MCF 10A (cell line): Measurements from ENCODE around the gene MYO7B. TPM values are rescaled to one million over a fixed set of nuclear protein-coding genes. Genes with fewer than 3 reads are reported as not detected.

ENCODE experiments used
- BruUV-seq: library from RNA; stranded (reverse); fragments of 400-500 nt; replicated peaks from 2 replicates; lab custom pipeline; 2021; lab: Mats Ljungman, UMichigan
- CTCF ChIA-PET: fragments of 300-600 bp; sonication (Branson Sonifier 250); formaldehyde crosslinking; extraction: SDS; loops from one replicate; lab custom pipeline; 2021; ENCODE audit warnings: antibody characterized with exemption, inconsistent platforms; lab: Yijun Ruan, JAX
- POLR2A ChIA-PET: fragments of 300-600, 350-650 bp; sonication (Branson Sonifier 250); formaldehyde crosslinking; extraction: SDS; loops from one replicate; lab custom pipeline; 2020; ENCODE audit warnings: antibody characterized with exemption, inconsistent platforms; lab: Yijun Ruan, JAX
- DNase-seq: peaks from one replicate; pipeline ENCODE4 v3.0.0-alpha.2; 2018; ENCODE audit not compliant: unreplicated experiment
- H3K27ac Mint-ChIP-seq: one replicate; pipeline ENCODE4 v1.8.0; 2022; ENCODE audit warnings: mild to moderate bottlenecking, low read depth, mixed read lengths; ENCODE audit not compliant: unreplicated experiment
- H3K27me3 Mint-ChIP-seq: one replicate; pipeline ENCODE4 v1.8.0; 2022; ENCODE audit warnings: mixed read lengths; ENCODE audit not compliant: insufficient read depth, unreplicated experiment
- H3K36me3 Mint-ChIP-seq: one replicate; pipeline ENCODE4 v1.8.0; 2022; ENCODE audit warnings: mild to moderate bottlenecking, moderate library complexity, mixed read lengths; ENCODE audit not compliant: insufficient read depth, unreplicated experiment
- H3K4me1 Mint-ChIP-seq: one replicate; pipeline ENCODE4 v1.8.0; 2022; ENCODE audit warnings: mixed read lengths; ENCODE audit not compliant: insufficient read depth, unreplicated experiment
- H3K4me3 Mint-ChIP-seq: one replicate; pipeline ENCODE4 v1.8.0; 2022; ENCODE audit warnings: mild to moderate bottlenecking, moderate library complexity, mixed read lengths; ENCODE audit not compliant: unreplicated experiment
- H3K9me3 Mint-ChIP-seq: one replicate; pipeline ENCODE4 v1.8.0; 2022; ENCODE audit warnings: mixed read lengths; ENCODE audit not compliant: unreplicated experiment
- CTCF ChIP-seq: fragments of 200-600 bp; IDR thresholded peaks from one replicate; pipeline ENCODE4 v1.8.0; 2022; ENCODE audit warnings: antibody characterized with exemption, mild to moderate bottlenecking; ENCODE audit not compliant: unreplicated experiment
- intact Hi-C: fragments of 100-400 bp; cut with micrococcal nuclease; formaldehyde crosslinking; loops from 2 replicates; pipeline ENCODE4 v1.14.1; 2022
- total RNA-seq: library from RNA; stranded (reverse); gene quantifications from 2 replicates; pipeline ENCODE4 v1.2.3, GENCODE V29; 2022

Gene MYO7B
- total RNA-seq, 1 experiment from 2014 or later, result not detected

DNA sequence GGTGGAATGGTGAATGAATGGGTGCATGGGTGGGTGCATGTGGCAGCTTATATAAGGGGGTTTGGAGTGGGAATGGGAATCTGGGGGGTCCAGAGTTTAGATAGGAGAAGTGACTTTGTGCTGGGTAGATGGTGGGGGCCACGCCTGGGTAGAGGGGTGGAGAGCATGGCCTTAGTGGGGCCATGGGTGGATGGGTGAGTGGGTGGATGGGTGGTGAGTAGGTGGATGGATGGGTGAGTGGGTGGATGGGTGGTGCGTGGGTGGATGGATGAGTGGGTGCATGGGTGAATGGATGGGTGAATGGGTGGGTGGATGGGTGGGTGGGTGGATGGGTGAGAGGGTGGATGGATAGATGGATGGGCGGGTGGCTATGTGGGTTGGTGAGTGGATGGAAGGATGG is 53.9 kb downstream of the MYO7B start:
- CTCF ChIA-PET, result no interaction called here
- Mint-ChIP-seq H3K4me3 (no peak overlapping the region), H3K4me1 (no peaks in the 10 kb centered on the region), H3K27me3 (no peaks in the 10 kb centered on the region), H3K27ac (no peak overlapping the region), H3K36me3 (no peaks in the 10 kb centered on the region), H3K9me3 (no peaks in the 10 kb centered on the region)
- intact Hi-C loops, result no loop called here
- TF ChIP-seq CTCF, result no peak
- POLR2A ChIA-PET, result no interaction called here
- DNase-seq, result no peak
- no TSS peak for BruUV-seq

DNA sequence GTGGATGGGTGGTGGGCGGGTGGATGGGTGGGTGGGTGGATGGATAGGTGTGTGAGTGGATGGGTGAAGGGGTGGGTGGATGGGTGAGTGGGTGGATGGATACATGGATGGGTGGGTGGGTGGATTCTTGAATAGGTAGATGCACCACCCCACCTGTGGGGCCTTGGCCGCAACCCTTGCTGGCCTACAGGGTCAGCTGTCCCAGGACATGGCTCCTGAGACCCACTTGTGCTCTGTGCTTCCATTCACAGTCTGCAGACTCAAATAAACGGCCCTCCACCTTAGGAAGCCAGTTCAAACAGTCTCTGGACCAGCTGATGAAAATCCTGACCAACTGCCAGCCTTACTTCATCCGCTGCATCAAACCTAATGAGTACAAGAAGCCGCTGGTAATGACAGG is 54.4 kb downstream of the MYO7B start:
- no TSS peak for BruUV-seq
- intact Hi-C loops, result no loop called here
- CTCF ChIA-PET, result no interaction called here
- no peaks in the 10 kb centered on the region for H3K36me3 Mint-ChIP-seq
- no peaks in the 10 kb centered on the region for H3K27me3 Mint-ChIP-seq
- no peak overlapping the region for H3K4me3 Mint-ChIP-seq
- H3K4me1 Mint-ChIP-seq, result no peaks in the 10 kb centered on the region
- no peaks in the 10 kb centered on the region for H3K9me3 Mint-ChIP-seq
- H3K27ac Mint-ChIP-seq, result no peak overlapping the region
- no peak for TF ChIP-seq CTCF
- POLR2A ChIA-PET, result no interaction called here
- DNase-seq, result no peak

DNA sequence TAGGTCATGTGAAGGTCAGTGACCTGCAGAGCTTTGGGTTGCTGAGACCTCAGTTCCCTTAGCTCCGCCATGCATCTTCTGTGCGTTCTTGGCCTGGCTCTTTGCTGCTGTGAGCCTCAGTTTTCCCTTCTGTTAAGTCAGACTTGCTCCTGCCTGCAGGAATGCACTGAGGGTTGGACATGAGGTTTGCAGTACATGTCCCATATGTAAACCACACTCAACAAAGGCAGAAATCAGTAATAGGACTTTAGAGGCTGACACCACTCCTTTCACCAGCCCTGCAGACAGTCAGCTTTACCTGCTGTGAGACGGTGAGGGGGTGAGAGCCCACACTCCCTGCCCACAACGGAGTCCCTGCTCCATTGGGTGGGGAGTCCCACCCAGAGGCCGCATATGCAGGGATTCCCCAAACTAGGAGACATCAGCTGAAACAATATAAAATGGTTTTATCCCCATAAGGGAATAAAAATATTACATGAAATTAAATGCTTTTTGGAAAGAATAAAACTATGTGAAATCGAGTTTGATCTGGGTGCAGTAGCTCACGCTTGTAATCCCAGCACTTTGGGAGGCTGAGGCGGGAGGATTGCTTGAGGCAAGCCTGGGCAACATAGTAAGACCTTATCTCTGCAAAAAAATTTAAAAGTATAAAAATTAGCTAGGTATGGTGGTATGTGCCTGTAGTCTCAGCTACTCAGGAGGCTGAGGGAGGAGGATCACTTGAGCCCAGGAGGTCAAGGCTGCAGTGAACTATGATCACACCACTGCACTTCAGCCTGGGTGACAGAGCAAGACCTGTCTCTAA is 55.1 kb downstream of the MYO7B start:
- CTCF ChIA-PET, result interaction anchor here (0.6 to 1.5 kb wide), 8 partner anchors 11 to 244 kb away, joined by 3 to 5 read pairs (median 3); no protein-coding TSS in a partner anchor
- H3K27ac Mint-ChIP-seq, result no peak overlapping the region
- H3K4me1 Mint-ChIP-seq, result no peaks in the 10 kb centered on the region
- no peak for DNase-seq
- BruUV-seq, result no TSS peak
- H3K27me3 Mint-ChIP-seq, result no peaks in the 10 kb centered on the region
- H3K4me3 Mint-ChIP-seq, result no peak overlapping the region
- H3K36me3 Mint-ChIP-seq, result no peaks in the 10 kb centered on the region
- peaks cover 6% of the 10 kb centered on the region for H3K9me3 Mint-ChIP-seq
- TF ChIP-seq CTCF, result no peak
- intact Hi-C loops, result loop anchor here (1.0 kb wide), 1 partner anchor 59 kb away; no protein-coding TSS in a partner anchor
- POLR2A ChIA-PET, result no interaction called here

DNA sequence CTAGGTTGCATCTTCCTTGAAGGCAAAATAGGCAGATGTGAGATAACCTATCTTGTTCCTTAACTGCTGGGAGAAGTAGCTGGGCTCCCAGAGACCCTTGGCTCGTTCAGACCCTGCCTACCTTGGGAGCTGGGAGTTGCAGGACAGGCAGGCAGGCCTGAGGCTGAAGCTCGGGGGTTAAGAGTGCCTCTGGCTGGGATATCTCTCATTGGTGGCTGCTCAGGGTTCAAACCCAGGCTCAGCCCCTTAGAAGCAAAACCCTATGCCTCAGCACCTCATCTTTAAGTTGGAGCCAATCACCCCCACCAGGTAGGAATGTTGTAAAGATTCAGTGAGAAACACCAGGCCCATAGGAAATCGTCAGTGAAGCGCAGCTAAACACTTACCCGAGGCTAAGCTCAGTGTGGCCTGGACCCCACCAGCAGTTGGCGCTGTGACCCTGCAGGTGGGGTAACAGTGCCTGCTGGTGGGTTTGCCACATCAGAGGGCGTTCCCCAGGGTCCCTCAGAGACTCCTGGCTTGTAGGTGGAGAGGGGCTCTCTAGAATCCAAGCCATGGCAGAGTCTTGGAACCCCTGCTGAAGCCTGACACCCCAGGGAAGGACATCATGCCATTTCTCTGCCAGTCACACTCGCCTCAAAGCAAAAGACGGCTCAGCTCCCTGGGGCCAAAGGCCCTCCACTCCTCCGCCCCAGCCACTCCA is 55.9 kb downstream of the MYO7B start:
- peak; percentile 72 for TF ChIP-seq CTCF
- Mint-ChIP-seq H3K36me3 (no peaks in the 10 kb centered on the region), H3K27me3 (no peaks in the 10 kb centered on the region), H3K27ac (no peak overlapping the region), H3K9me3 (peaks cover 7% of the 10 kb centered on the region), H3K4me1 (no peaks in the 10 kb centered on the region), H3K4me3 (no peak overlapping the region)
- CTCF ChIA-PET, result interaction anchor here (0.6 to 1.5 kb wide), 9 partner anchors 10 to 243 kb away, joined by 3 to 5 read pairs (median 3); no protein-coding TSS in a partner anchor
- no TSS peak for BruUV-seq
- POLR2A ChIA-PET, result no interaction called here
- intact Hi-C loops, result loop anchor here (1.0 kb wide), 1 partner anchor 58 kb away; no protein-coding TSS in a partner anchor
- DNase-seq, result peak; percentile 59
